ENCODE data around the gene CSK.

Gene CSK

GRCh38 chr15:74758736-74759135 is 23.1 kb upstream of the CSK start:
- H3K9ac ChIP-seq (ENCODE audit: low read length) = no peak overlapping the region
- no peaks in the 10 kb centered on the region for H4K20me1 ChIP-seq (ENCODE audit: insufficient read depth, low read length)
- no peak overlapping the region for H3K4me2 ChIP-seq (ENCODE audit: low read length)
- no peak overlapping the region for H2AFZ ChIP-seq (ENCODE audit: low read depth, low read length)
- no peaks in the 10 kb centered on the region for H3K9me3 ChIP-seq (ENCODE audit: insufficient read depth, low read length)
- TF ChIP-seq, protein P1, sequence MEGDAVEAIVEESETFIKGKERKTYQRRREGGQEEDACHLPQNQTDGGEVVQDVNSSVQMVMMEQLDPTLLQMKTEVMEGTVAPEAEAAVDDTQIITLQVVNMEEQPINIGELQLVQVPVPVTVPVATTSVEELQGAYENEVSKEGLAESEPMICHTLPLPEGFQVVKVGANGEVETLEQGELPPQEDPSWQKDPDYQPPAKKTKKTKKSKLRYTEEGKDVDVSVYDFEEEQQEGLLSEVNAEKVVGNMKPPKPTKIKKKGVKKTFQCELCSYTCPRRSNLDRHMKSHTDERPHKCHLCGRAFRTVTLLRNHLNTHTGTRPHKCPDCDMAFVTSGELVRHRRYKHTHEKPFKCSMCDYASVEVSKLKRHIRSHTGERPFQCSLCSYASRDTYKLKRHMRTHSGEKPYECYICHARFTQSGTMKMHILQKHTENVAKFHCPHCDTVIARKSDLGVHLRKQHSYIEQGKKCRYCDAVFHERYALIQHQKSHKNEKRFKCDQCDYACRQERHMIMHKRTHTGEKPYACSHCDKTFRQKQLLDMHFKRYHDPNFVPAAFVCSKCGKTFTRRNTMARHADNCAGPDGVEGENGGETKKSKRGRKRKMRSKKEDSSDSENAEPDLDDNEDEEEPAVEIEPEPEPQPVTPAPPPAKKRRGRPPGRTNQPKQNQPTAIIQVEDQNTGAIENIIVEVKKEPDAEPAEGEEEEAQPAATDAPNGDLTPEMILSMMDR (IDR thresholded peaks at IDR 0.05; ENCODE audit: low read depth, low read length) = no peak
- TF ChIP-seq EZH2phosphoT487 (IDR thresholded peaks at IDR 0.05; ENCODE audit: low read depth) = no peak
- H3K4me1 ChIP-seq (ENCODE audit: low read length) = peaks cover 2% of the 10 kb centered on the region; the same call in 1 of the 2 replicates
- H3K36me3 ChIP-seq (replicated peaks; ENCODE audit: low read depth, low read length) = no peaks in the 10 kb centered on the region
- no peak overlapping the region for H3K27ac ChIP-seq (ENCODE audit: low read length)
- no peaks in the 10 kb centered on the region for H3K27me3 ChIP-seq (ENCODE audit: low read depth, low read length)
- H3K4me3 ChIP-seq (ENCODE audit: low read length) = no peak overlapping the region
- H3K79me2 ChIP-seq (ENCODE audit: low read length) = no peaks in the 10 kb centered on the region

DNA sequence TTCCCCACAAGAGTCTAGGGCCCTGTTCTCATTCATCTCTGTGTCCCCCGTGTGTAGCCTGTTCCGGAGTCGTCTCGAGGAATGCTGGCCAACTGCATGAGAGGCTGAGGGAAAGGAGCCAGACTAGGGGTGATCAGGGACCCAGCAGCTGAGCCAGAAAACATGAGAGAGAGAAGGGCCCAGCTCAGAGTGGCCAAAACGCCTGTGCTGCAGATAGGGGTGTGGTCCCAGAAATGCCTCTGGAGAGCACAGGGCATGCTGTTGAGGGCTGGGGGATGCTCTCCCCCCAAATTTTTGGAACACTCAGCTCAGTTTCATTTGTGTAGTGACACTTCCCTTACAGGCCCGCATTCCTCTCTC is 19.1 kb upstream of the CSK start:
- no peak overlapping the region for H3K4me2 ChIP-seq (ENCODE audit: low read length)
- H3K9ac ChIP-seq (ENCODE audit: low read length) = no peak overlapping the region
- H3K9me3 ChIP-seq (ENCODE audit: insufficient read depth, low read length) = no peaks in the 10 kb centered on the region
- H3K27ac ChIP-seq (ENCODE audit: low read length) = no peak overlapping the region
- H3K4me1 ChIP-seq (ENCODE audit: low read length) = no peaks in the 10 kb centered on the region
- TF ChIP-seq, protein P1 (IDR thresholded peaks at IDR 0.05; ENCODE audit: low read depth, low read length) = no peak
- TF ChIP-seq EZH2phosphoT487 (IDR thresholded peaks at IDR 0.05; ENCODE audit: low read depth) = no peak
- H3K4me3 ChIP-seq (ENCODE audit: low read length) = no peak overlapping the region
- H4K20me1 ChIP-seq (ENCODE audit: insufficient read depth, low read length) = no peaks in the 10 kb centered on the region
- H3K27me3 ChIP-seq (ENCODE audit: low read depth, low read length) = peaks cover 5% of the 10 kb centered on the region; the same call in 1 of the 2 replicates
- H3K36me3 ChIP-seq (replicated peaks; ENCODE audit: low read depth, low read length) = no peaks in the 10 kb centered on the region
- no peaks in the 10 kb centered on the region for H3K79me2 ChIP-seq (ENCODE audit: low read length)
- no peak overlapping the region for H2AFZ ChIP-seq (ENCODE audit: low read depth, low read length)

- H3K79me2 ChIP-seq (ENCODE audit: low read length) = no peaks in the 10 kb centered on the region
- no peak overlapping the region for H3K9ac ChIP-seq (ENCODE audit: low read length)
- H2AFZ ChIP-seq (ENCODE audit: low read depth, low read length) = no peak overlapping the region
- H3K36me3 ChIP-seq (replicated peaks; ENCODE audit: low read depth, low read length) = no peaks in the 10 kb centered on the region
- H3K9me3 ChIP-seq (ENCODE audit: insufficient read depth, low read length) = no peaks in the 10 kb centered on the region
- TF ChIP-seq, protein P1 (IDR thresholded peaks at IDR 0.05; ENCODE audit: low read depth, low read length) = no peak
- TF ChIP-seq EZH2phosphoT487 (IDR thresholded peaks at IDR 0.05; ENCODE audit: low read depth) = no peak
- H3K4me3 ChIP-seq (ENCODE audit: low read length) = no peak overlapping the region
- H3K4me2 ChIP-seq (ENCODE audit: low read length) = no peak overlapping the region
- no peaks in the 10 kb centered on the region for H4K20me1 ChIP-seq (ENCODE audit: insufficient read depth, low read length)
- peaks cover 6% of the 10 kb centered on the region; the same call in 1 of the 2 replicates for H3K27me3 ChIP-seq (ENCODE audit: low read depth, low read length)
- no peaks in the 10 kb centered on the region for H3K4me1 ChIP-seq (ENCODE audit: low read length)
- no peak overlapping the region for H3K27ac ChIP-seq (ENCODE audit: low read length)
Measured at GRCh38 chr15:74763416-74763815, 18.5 kb upstream of the CSK start.

GRCh38 chr15:74767167-74768098 is 14.4 kb upstream of the CSK start:
- Histone ChIP-seq H3K27me3 (ENCODE audit: low read depth, low read length) (peaks cover 6% of the 10 kb centered on the region; the same call in 1 of the 2 replicates), H4K20me1 (ENCODE audit: insufficient read depth, low read length) (no peaks in the 10 kb centered on the region), H2AFZ (ENCODE audit: low read depth, low read length) (no peak overlapping the region), H3K9me3 (ENCODE audit: insufficient read depth, low read length) (no peaks in the 10 kb centered on the region), H3K4me3 (ENCODE audit: low read length) (no peak overlapping the region), H3K4me2 (ENCODE audit: low read length) (no peak overlapping the region), H3K4me1 (ENCODE audit: low read length) (peaks cover 23% of the 10 kb centered on the region), H3K27ac (ENCODE audit: low read length) (no peak overlapping the region), H3K36me3 (replicated peaks; ENCODE audit: low read depth, low read length) (no peaks in the 10 kb centered on the region), H3K9ac (ENCODE audit: low read length) (no peak overlapping the region), H3K79me2 (ENCODE audit: low read length) (peaks cover 6% of the 10 kb centered on the region)
- no peak for TF ChIP-seq EZH2phosphoT487 (IDR thresholded peaks at IDR 0.05; ENCODE audit: low read depth)
- TF ChIP-seq, protein P1 (IDR thresholded peaks at IDR 0.05; ENCODE audit: low read depth, low read length) = no peak
